Testis (tissue), 3 donors: ENCODE results near the gene CDPF1. TPM values are rescaled to one million over a fixed set of nuclear protein-coding genes. Genes with fewer than 3 reads are reported as not detected.
"Not testable (repeated sequence)": the region's sequence is repeated elsewhere in the genome, so short reads cannot be mapped to it uniquely, and the experiment has no call there.

Experiments used
- DNase-seq: peaks from one replicate; pipeline ENCODE4 v3.0.0-alpha.2; 2019
- H3K27ac ChIP-seq, 2 donors: fragments of 200-600 bp; sonication (generic); one replicate each; pipeline ENCODE4 v1.5.1; 2019
- H3K27me3 ChIP-seq: fragments of 200-600 bp; sonication (generic); one replicate; pipeline ENCODE4 v1.5.1; 2019
- H3K36me3 ChIP-seq: fragments of 200-600 bp; sonication (generic); one replicate; pipeline ENCODE4 v1.5.1; 2017; ENCODE audit warnings: low read depth; ENCODE audit errors: missing control alignments
- H3K4me1 ChIP-seq: fragments of 200-600 bp; sonication (generic); one replicate; pipeline ENCODE4 v1.5.1; 2019
- H3K4me3 ChIP-seq, 2 donors: fragments of 200-600 bp; sonication (generic); one replicate each; pipeline ENCODE4 v1.5.1; 2017 to 2019
- H3K9me3 ChIP-seq: fragments of 200-600 bp; sonication (generic); one replicate; pipeline ENCODE4 v1.5.1; 2017
- POLR2A ChIP-seq: fragments of 450-650 bp; IDR thresholded peaks from one replicate; pipeline ENCODE4 v1.6.1; 2017; ENCODE audit warnings: antibody characterized with exemption, mild to moderate bottlenecking, moderate library complexity
- WGBS, 2 donors: methylation state at CpG; one replicate each; pipeline ENCODE4 v1.1.5; 2018; 5-methylcytosine and 5-hydroxymethylcytosine counted together
- intact Hi-C: fragments of 100-400 bp; cut with DNase I; formaldehyde crosslinking; loops from one replicate; pipeline ENCODE4 v1.15.1; 2023; ENCODE audit warnings: low total_unique reads
- polyA plus RNA-seq: library from polyadenylated mRNA; stranded (reverse); fragments of 350-450 nt; fragmentation: Illumina TruSeq; extraction: RNeasy Lipid Tissue Mini Kit (QIAGEN cat#74804); gene quantifications from one replicate; pipeline ENCODE4 v1.2.3, GENCODE V29; 2014; ENCODE audit warnings: low read depth, low replicate concordance; ENCODE audit not compliant: insufficient read depth
- total RNA-seq, 2 donors: library from RNA; depleted of rRNA; stranded (reverse); fragments of >200 nt; gene quantifications; one replicate each; pipeline ENCODE4 v1.2.3, GENCODE V29; 2016
- TF ChIP-seq, protein P1 (sequence below), 3 experiments: fragments of 450-650 bp in 2 of 3; fragments of 200-600 bp in 1 of 3; sonication (generic) in 1 of 3; IDR thresholded peaks; one replicate each; pipeline ENCODE4 v1.5.1; 2016 to 2019; ENCODE audit warnings: antibody characterized with exemption in 3 of 3, mild to moderate bottlenecking in 2 of 3, moderate library complexity in 1 of 3

The CDPF1 gene
- total and polyA plus RNA-seq, 3 donors from 2014 or later: 6.0 to 12.2 (median 11.0) TPM

DNA sequence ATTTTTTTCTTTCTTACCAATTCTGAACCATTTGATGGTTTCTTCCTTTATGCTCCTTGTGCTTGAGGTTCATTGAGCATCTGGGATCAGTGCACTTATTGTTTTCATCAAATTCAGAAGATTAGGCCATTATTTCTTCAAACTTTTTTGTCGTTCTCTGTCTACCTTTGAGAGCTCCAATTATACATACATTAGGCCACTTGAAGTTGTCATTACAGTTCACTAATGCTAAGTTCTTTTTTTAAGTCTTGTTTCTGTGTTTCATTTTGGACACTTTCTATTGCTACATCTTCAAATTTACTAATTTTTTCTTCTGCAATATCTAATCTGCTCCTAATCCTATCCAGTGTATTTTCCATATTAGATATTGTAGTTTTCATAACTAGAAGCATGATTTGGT is 40.8 kb downstream of the CDPF1 start:
- H3K27ac ChIP-seq: no peak overlapping the region
- no peaks in the 10 kb centered on the region for H3K4me1 ChIP-seq
- no peak for DNase-seq
- TF ChIP-seq, protein P1, sequence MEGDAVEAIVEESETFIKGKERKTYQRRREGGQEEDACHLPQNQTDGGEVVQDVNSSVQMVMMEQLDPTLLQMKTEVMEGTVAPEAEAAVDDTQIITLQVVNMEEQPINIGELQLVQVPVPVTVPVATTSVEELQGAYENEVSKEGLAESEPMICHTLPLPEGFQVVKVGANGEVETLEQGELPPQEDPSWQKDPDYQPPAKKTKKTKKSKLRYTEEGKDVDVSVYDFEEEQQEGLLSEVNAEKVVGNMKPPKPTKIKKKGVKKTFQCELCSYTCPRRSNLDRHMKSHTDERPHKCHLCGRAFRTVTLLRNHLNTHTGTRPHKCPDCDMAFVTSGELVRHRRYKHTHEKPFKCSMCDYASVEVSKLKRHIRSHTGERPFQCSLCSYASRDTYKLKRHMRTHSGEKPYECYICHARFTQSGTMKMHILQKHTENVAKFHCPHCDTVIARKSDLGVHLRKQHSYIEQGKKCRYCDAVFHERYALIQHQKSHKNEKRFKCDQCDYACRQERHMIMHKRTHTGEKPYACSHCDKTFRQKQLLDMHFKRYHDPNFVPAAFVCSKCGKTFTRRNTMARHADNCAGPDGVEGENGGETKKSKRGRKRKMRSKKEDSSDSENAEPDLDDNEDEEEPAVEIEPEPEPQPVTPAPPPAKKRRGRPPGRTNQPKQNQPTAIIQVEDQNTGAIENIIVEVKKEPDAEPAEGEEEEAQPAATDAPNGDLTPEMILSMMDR (IDR thresholded peaks at IDR 0.05): no peak
- TF ChIP-seq POLR2A: no peak
- 94 to 96% methylated on average over 1 of the region's 1 CpG for WGBS, 2 donors
- intact Hi-C loops: no loop called here
- no peaks in the 10 kb centered on the region for H3K27me3 ChIP-seq
- H3K9me3 ChIP-seq: no peaks in the 10 kb centered on the region
- H3K4me3 ChIP-seq: no peak overlapping the region
- no peaks in the 10 kb centered on the region for H3K36me3 ChIP-seq

DNA sequence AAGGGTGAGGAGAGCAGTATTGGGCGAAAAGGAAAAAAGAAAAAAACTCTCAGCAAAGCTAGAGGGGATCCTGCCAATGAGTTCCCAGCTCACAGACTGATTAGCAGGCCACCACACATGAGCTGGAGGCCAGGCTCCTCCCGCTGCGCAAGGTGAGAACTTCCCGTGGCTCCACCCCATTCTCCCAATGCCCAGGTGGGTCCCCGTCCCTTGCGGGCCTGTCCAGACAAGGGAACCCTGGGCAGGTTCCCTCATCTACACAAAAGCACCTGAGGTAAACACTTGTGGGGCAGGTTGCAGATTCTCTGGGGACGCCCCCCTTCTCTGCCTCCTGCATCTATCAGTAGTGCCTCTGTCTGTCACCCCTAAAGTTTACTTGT is 46.5 kb downstream of the CDPF1 start:
- H3K4me3 ChIP-seq: no peak overlapping the region
- intact Hi-C loops: no loop called here
- H3K27ac ChIP-seq: no peak overlapping the region
- no peaks in the 10 kb centered on the region for H3K9me3 ChIP-seq
- no peaks in the 10 kb centered on the region for H3K4me1 ChIP-seq
- no peak for DNase-seq
- no peaks in the 10 kb centered on the region for H3K27me3 ChIP-seq
- no peaks in the 10 kb centered on the region for H3K36me3 ChIP-seq
- TF ChIP-seq, protein P1 (IDR thresholded peaks at IDR 0.05): no peak
- TF ChIP-seq POLR2A: no peak
- WGBS, 2 donors: 94 to 95% methylated on average over 7 of the region's 7 CpGs

DNA sequence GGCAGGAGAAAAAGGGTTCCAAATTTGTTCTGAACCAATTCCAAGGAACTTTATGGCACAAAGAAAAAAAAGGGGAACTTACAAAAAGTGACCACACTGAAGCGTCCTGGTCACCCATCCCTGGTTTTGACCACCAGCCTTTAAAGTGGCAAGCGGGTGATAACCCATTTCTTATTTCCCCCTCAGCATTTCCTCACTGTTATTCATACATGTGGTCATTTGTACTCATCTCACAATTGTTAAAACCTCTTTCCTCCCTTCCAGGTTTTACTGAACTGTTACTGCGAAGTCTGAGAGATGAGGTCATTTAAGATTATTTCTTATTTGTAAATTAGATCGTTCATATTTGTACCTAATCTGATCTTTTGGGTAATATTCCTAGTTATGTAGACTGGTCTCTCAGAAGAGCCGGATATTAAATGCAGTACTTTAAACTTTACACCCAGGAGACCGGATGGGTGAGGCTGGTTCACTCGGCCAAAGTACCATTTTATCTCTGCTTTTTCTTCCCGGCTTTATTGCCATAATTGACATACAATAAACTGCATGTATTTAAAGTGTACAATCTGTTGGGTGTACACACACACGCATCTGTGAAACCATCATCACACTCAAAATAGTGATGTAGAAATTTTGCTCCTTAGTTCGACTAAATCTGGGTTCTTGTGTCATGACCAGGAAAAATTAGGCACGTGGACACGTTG is 47.0 kb downstream of the CDPF1 start:
- H3K9me3 ChIP-seq: no peaks in the 10 kb centered on the region
- H3K4me1 ChIP-seq: no peaks in the 10 kb centered on the region

DNA sequence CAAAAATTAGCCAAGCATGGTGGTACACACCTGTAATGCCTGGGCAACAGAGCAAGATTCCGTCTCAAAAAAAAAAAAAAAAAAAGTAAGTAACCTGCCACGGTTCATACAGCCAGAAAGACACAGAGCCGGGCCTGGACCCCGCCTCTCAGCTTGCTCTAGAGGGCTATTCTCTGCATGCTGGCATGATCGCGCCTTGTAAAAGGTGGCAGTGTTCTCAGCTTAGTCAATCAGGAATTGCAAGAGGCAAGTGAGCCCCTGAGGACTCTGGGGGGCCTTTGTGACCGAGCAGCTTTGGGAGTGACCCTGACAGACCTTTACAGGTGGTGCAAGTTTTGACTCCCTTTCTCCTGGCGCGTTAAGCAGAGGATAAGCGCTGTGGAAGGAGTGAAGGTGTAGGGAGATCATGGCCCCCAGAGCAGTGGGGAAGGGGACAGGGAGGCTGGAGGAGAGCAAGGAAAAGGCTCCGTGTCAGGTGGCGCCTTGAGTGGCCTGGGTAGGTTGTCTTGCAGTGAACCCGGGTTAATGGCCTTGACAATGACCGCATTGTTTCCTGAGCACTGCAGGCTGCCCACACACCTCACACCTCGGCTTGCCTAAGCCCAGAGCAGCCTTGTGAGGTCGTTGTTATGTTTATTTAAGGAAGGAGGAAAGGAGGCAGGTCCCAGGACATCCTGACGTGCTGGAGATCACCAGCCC is 48.9 kb downstream of the CDPF1 start:
- TF ChIP-seq POLR2A: no peak
- TF ChIP-seq, protein P1 (IDR thresholded peaks at IDR 0.05): no peak
- DNase-seq: no peak
- peaks cover 6% of the 10 kb centered on the region for H3K4me1 ChIP-seq
- H3K36me3 ChIP-seq: no peaks in the 10 kb centered on the region
- H3K9me3 ChIP-seq: no peaks in the 10 kb centered on the region
- intact Hi-C loops: no loop called here
- H3K27me3 ChIP-seq: no peaks in the 10 kb centered on the region
- WGBS, 2 donors: 71% methylated on average over 17 of the region's 17 CpGs
- no peak overlapping the region for H3K27ac ChIP-seq
- H3K4me3 ChIP-seq: no peak overlapping the region

More for the DNA sequence above, 47.0 kb downstream of the CDPF1 start:
- WGBS, 2 donors: 92 to 93% methylated on average over 12 of the region's 12 CpGs
- TF ChIP-seq, protein P1 (IDR thresholded peaks at IDR 0.05): no peak
- no peak for TF ChIP-seq POLR2A
- no peak overlapping the region for H3K27ac ChIP-seq
- H3K36me3 ChIP-seq: no peaks in the 10 kb centered on the region
- DNase-seq: no peak
- no peaks in the 10 kb centered on the region for H3K27me3 ChIP-seq
- H3K4me3 ChIP-seq: no peak overlapping the region
- intact Hi-C loops: no loop called here

DNA sequence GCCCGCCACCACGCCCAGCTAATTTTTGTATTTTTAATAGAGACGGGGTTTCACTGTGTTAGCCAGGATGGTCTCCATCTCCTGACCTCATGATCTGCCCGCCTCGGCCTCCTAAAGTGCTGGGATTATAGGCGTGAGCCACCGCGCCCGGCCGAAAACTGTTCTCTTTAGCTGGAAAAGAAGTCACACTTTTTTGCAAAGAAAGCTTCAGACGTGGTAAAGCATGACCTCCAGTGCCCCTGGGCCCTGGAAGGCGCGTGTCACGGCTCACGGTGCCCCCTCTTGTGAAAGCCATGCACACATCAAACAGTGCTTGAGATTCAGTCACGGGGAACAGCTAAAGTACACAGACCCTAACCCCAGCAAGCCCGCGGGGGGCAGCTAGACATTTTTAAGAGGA is 51.3 kb downstream of the CDPF1 start:
- H3K27me3 ChIP-seq, H3K27ac ChIP-seq, H3K4me1 ChIP-seq, H3K4me3 ChIP-seq, H3K36me3 ChIP-seq, intact Hi-C loops, H3K9me3 ChIP-seq, DNase-seq: not testable (repeated sequence)
- WGBS, 2 donors: 86% methylated on average over 11 to 18 of the region's 18 CpGs
